Sigmoid colon (tissue), 4 donors: ENCODE measurements around the gene UNC45B.

Experiments
- CTCF ChIP-seq, 4 experiments: fragments of 450-650 bp in 3 of 4; fragments of 200-600 bp in 1 of 4; IDR thresholded peaks; one replicate each; pipeline ENCODE4 v1.5.1; 2016 to 2019; ENCODE audit warnings: antibody characterized with exemption in 4 of 4, mild to moderate bottlenecking in 3 of 4, moderate library complexity in 2 of 4
- EP300 ChIP-seq, 4 donors: sonication (generic); formaldehyde crosslinking; IDR thresholded peaks; one replicate each; pipeline ENCODE4 v1.6.1; 2017; ENCODE audit warnings: antibody characterized with exemption in 4 of 4
- POLR2AphosphoS5 ChIP-seq, 4 donors: sonication (generic); formaldehyde crosslinking; IDR thresholded peaks; one replicate each; pipeline ENCODE4 v1.6.1; 2017; ENCODE audit warnings: antibody characterized with exemption in 4 of 4

- TF ChIP-seq CTCF (IDR thresholded peaks at IDR 0.05) (no peak), EP300 (IDR thresholded peaks at IDR 0.05) (no peak), POLR2AphosphoS5 (IDR thresholded peaks at IDR 0.05) (no peak)
Measured at GRCh38 chr17:35189291-35189690, 41.7 kb downstream of the UNC45B start.
